AG04450 (cell line): ENCODE measurements around the gene OR2A12. TPM values are rescaled to one million over a fixed set of nuclear protein-coding genes. Genes with fewer than 3 reads are reported as not detected.

Experiments used
- CTCF ChIA-PET: fragments of 300-600, 350-600 bp; formaldehyde crosslinking; extraction: SDS; loops from one replicate; lab custom pipeline; 2022; ENCODE audit warnings: antibody characterized with exemption, inconsistent platforms; lab: Charles Lee
- POLR2A ChIA-PET: fragments of 350-600 bp; formaldehyde crosslinking; extraction: SDS; loops from one replicate; lab custom pipeline; 2021; ENCODE audit warnings: antibody characterized with exemption, inconsistent platforms; lab: Yijun Ruan, JAX
- DNase-seq: peaks from one replicate; pipeline ENCODE4 v3.0.0-alpha.2; 2011; ENCODE audit warnings: low read depth, low spot score
- H3K27ac ChIP-seq: one replicate; pipeline ENCODE4 v1.5.1; 2012; ENCODE audit warnings: low read depth, low read length, control low read depth
- H3K27me3 ChIP-seq: one replicate; pipeline ENCODE4 v1.6.0; 2012; ENCODE audit warnings: low read length; ENCODE audit not compliant: control insufficient read depth, insufficient read depth
- H3K4me3 ChIP-seq: 2 replicates; pipeline ENCODE4 v1.5.1; 2011; ENCODE audit warnings: mild to moderate bottlenecking, low read depth, low read length, control low read depth
- H3K9me3 ChIP-seq: 2 replicates; pipeline ENCODE4 v1.5.1; 2012; ENCODE audit warnings: low read length; ENCODE audit not compliant: control insufficient read depth, insufficient read depth
- CTCF ChIP-seq: IDR thresholded peaks from 2 replicates; pipeline ENCODE4 v1.5.1; 2011; ENCODE audit warnings: low read depth, low read length, control low read depth, inconsistent platforms
- polyA plus RNA-seq: library from polyadenylated mRNA; depleted of rRNA; stranded (reverse); fragments of >200 nt; gene quantifications from 2 replicates; pipeline ENCODE4 v1.2.3, GENCODE V29; 2011

Gene OR2A12
- polyA plus RNA-seq, 1 experiment = not detected

DNA sequence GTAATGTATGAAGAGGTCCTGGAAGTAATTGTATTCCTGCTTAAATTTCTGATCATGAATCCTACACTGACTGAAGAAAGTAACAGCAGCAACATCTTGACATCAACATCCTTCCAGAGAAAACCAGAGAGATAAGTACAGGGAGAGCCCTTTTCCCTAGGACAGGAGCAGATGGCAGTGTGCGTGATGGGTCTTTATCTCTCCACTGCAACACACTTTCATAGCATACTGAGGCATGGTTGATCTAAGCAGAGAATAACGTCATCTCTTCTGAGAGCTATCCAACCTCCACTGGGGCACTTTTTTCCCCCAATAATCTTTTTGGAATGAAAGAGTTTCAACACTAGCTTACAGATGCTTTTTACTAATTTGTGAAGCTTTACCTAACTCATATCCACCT is 16.1 kb upstream of the OR2A12 start:
- CTCF ChIA-PET = no interaction called here
- no peak for TF ChIP-seq CTCF
- Histone ChIP-seq H3K9me3 (no peaks in the 10 kb centered on the region), H3K27me3 (no peaks in the 10 kb centered on the region), H3K4me3 (no peak overlapping the region), H3K27ac (no peak overlapping the region)
- no peak for DNase-seq
- POLR2A ChIA-PET = no interaction called here

DNA sequence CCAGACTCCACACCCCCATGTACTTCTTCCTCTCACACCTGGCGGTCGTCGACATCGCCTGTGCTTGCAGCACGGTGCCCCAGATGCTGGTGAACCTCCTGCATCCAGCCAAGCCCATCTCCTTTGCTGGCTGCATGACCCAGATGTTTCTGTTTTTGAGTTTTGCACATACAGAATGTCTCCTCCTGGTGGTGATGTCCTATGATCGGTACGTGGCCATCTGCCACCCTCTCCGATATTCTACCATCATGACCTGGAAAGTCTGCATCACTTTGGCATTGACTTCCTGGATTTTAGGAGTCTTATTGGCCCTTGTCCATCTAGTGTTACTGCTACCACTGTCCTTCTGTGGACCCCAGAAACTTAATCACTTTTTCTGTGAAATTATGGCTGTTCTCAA is 11.7 kb upstream of the OR2A12 start:
- Histone ChIP-seq H3K9me3 (no peaks in the 10 kb centered on the region), H3K27ac (no peak overlapping the region), H3K4me3 (no peak overlapping the region), H3K27me3 (no peaks in the 10 kb centered on the region)
- TF ChIP-seq CTCF = 0 out of 2 replicates have a peak, but pooled peaks have one; percentile 8
- POLR2A ChIA-PET = no interaction called here
- CTCF ChIA-PET = interaction anchor here (0.5 kb wide), 1 partner anchor 695 kb away, joined by 4 read pairs; no protein-coding TSS in a partner anchor
- no peak for DNase-seq

DNA sequence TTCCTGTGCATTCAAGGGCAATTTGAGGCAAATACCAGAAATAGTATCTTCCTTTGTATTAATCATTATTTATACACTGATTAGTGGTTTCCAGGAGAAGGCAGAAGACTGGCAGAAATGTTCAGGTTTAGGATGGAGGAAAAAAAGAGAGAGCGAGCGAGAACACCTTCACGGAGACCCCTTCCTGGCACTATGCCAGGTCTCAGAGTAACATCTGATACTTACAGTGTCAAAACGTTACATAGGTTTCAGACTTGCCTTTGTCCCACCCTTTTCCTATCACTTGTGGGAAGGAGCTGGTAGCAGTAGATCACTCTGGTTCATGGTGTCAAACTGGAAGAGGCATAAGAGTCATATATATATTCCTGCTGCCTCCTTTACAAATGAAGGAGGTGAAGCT is 652 bp downstream of the OR2A12 start:
- no peak for DNase-seq
- POLR2A ChIA-PET = no interaction called here
- no peak for TF ChIP-seq CTCF
- Histone ChIP-seq H3K4me3 (no peak overlapping the region), H3K27ac (no peak overlapping the region), H3K27me3 (no peaks in the 10 kb centered on the region), H3K9me3 (no peaks in the 10 kb centered on the region)
- CTCF ChIA-PET = no interaction called here

GRCh38 chr7:144087230-144087629 is 1.2 kb downstream of the OR2A12 start:
- TF ChIP-seq CTCF = no peak
- H3K27ac ChIP-seq = no peak overlapping the region
- ChIA-PET CTCF (no interaction called here), POLR2A (no interaction called here)
- DNase-seq = no peak
- H3K9me3 ChIP-seq = no peaks in the 10 kb centered on the region
- no peaks in the 10 kb centered on the region for H3K27me3 ChIP-seq
- no peak overlapping the region for H3K4me3 ChIP-seq

DNA sequence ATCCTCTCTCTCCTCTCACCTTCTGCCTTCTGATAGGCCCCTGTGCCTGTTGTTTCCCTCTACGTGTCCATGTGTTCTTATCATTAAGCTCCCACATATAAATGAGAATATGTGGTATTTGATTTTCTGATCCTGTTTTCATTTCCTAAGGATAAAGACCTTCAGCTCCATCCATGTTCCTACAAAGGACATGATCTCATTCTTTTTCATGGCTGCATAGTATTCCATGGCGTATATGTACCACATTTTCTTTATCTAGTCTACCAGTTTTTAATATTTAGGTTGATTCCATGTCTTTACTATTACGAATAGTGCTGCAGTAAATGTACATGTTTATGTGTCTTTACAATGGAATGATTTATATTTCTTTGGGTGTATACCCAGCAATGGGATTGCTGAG is 4.6 kb downstream of the OR2A12 start:
- ChIA-PET CTCF (no interaction called here), POLR2A (no interaction called here)
- no peak overlapping the region for H3K4me3 ChIP-seq
- no peak for DNase-seq
- H3K9me3 ChIP-seq = no peaks in the 10 kb centered on the region
- H3K27ac ChIP-seq = no peak overlapping the region
- TF ChIP-seq CTCF = no peak
- no peaks in the 10 kb centered on the region for H3K27me3 ChIP-seq
